ENCODE data around the gene TPCN1.

DNA sequence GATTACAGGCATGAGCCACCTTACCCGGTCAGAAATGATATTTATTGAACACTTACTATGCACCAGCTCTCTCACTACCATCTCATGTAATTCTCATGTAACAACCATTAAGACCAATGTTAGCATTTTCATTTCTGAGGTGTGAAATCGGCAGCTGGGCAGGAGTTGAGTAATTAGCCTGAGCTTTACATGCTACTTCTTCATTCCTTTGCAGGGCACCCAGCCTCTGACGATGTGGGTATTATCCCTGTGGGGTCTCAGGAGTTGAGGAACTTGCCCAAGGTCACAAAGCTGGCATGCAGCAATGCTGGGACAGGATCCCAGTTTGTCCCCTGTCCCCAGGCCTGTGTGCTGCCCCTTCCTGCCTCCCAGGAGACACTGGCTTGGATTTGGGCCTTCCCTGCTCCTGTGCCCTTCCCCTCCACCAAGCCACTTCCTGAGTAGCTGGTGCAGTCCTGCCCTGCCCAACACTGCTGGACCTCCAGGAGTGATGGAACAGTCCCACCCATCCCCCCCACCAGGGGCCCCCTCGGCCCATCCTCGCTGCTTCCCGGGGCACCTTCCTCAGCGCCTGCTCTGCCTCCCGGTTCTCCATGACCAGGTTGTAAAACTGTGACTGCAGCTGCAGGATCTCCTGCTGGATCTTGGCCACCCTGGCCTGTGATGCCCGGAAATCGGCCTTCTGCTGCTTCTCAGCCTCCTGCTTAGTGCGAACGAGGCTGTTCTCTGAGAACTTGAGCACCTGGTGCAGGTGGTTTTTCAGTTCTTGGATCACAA lies 21.1 kb upstream of the TPCN1 start:
- TF ChIP-seq, protein P1, sequence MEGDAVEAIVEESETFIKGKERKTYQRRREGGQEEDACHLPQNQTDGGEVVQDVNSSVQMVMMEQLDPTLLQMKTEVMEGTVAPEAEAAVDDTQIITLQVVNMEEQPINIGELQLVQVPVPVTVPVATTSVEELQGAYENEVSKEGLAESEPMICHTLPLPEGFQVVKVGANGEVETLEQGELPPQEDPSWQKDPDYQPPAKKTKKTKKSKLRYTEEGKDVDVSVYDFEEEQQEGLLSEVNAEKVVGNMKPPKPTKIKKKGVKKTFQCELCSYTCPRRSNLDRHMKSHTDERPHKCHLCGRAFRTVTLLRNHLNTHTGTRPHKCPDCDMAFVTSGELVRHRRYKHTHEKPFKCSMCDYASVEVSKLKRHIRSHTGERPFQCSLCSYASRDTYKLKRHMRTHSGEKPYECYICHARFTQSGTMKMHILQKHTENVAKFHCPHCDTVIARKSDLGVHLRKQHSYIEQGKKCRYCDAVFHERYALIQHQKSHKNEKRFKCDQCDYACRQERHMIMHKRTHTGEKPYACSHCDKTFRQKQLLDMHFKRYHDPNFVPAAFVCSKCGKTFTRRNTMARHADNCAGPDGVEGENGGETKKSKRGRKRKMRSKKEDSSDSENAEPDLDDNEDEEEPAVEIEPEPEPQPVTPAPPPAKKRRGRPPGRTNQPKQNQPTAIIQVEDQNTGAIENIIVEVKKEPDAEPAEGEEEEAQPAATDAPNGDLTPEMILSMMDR (IDR thresholded peaks at IDR 0.05): no peak
- TF ChIP-seq POLR2A (IDR thresholded peaks at IDR 0.05): no peak

Measured in Peyer's patch (tissue), 4 donors.